Activated gamma-delta T cell treated with Interleukin-2 at 50 U/mL for 16 hours (primary cell): Measurements from ENCODE around the gene DYSF.

Experiments
- DNase-seq: peaks from one replicate; pipeline ENCODE4 v3.0.0-alpha.2; 2020

The DYSF gene

DNA sequence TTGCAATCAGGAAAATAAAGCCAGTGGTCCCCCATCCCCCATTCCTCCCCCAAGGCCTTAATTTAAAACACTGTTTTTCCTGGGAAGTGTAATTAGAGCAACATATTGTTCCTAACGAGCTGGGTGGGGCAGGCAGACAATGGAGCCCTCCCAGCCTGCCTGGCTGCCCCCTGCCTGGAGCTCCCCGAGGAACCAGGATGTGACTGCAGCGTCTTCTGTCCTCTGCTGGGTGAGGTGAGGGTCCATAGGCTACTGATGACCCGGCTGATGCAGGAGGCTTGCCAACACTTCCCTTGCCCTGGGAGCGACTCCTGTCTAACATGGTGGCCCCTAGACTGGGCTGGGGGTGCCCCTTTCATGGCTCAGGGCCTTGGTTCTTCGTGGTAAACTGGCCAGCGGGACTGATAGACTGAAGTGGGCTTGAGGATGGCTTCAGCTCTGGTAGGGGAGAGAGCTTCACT lies 152.4 kb downstream of the DYSF start:
- DNase-seq = no peak

DNA sequence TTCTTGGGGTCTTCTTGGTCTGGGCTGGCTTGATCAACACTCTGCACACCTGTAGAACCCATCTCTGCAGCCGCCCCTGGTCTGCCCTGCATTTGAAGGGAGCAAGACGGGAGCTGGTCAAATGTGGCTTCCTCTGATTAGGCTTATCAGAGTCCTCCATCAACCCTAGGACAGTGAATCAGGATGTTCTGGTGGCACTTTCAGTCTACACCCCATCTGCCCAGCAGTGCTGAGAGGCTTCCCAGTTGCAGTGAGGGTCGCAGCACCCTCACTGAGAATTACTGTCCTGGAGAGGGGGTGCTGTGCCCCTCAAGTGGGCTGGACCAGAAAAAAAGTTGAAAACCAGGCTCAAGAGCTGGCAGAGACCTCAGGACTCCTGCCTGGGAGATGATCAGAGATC lies 152.9 kb downstream of the DYSF start:
- no peak for DNase-seq

DNA sequence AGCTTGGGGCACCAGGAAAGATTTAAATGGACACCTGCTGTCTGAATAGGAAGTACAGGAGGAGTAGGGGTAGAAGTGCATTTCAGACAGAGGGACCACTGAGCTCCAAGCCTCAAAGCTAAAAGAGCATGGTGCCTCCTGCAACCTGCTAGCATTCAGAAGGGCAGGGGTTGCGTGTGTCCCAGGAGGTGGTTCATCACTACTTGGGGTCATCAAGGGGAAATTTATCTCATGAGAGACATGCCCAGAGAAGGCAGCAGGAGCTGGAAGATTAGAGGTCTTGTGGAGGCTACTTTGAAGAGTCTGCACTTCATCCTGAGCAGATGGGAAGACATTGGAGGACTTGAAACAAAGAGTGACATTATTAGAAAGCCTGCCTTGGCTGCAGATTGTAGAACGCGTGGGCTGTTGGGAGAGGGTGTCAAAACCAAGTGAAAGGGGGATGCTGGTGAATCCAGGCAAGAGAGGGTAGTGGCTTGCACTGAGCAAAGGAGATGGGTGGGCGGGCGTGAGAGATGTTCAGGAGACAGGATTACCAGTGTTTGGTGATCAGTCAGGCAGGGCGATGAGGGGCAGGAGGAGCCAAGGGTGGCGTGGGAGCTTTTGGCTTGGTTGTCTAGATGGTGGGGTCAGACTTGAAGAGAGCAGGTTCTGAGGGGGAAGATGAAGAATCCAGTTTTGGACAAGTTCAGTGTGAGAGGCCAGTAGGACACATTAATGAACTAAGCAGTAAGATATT lies 154.0 kb downstream of the DYSF start:
- DNase-seq = no peak

DNA sequence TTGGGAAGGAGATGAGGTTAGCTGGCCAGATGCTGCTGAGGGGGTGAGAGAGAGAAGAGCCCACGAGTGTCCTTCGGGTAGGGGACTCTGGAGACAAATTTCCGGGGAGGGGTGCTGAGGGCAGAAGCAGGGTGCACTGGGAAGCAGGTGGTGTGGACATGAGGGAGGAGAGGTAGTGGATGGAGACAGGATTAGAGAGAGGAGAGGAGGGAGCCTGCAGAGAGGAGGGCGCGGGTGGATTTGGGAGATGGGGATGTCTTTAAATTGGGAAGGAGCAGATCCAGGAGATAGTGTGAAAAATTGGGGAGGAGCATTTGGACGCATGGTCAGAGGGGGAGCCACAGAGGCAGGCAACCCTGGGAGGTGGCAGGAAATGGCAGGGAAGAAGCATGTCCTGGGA lies 154.7 kb downstream of the DYSF start:
- no peak for DNase-seq

DNA sequence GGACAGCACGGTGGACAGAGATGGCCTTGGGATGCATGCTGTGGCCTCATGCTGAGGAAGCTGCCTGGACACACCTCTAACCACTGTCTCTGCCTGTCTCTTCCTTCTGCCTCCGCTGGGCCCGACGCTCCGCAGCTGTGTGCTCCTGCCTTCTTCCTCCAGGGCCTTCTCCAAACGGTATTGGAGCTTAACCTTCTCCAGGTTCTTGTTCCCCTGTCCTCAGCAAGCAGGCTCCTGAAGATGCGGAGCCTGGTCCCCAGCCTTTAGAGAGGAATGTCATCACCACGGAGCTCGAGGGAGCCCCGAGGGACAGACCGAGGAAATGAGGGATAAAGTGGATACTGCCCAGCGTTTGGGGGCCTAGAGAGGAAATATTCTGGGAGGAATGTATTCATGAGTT lies 155.1 kb downstream of the DYSF start:
- DNase-seq = no peak

DNA sequence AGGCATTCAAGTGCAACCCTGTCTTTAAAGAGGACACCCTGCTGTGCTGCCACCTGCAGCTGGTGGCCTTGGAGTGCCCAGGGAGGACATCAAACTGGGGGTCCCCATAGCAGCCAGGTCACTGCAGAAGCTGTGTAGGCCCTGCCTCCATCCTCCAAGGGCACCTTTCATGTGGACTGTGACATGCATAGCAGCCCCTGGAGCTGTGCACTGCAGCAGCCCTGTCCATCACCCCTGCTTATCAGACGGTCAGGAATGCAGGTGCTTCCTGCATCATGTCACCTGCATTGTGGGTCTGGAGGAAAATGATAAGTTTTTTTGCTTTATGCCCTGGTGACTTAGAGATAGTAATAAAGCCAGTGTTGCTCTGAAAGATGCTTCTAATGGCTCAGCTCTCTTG lies 155.7 kb downstream of the DYSF start:
- no peak for DNase-seq

DNA sequence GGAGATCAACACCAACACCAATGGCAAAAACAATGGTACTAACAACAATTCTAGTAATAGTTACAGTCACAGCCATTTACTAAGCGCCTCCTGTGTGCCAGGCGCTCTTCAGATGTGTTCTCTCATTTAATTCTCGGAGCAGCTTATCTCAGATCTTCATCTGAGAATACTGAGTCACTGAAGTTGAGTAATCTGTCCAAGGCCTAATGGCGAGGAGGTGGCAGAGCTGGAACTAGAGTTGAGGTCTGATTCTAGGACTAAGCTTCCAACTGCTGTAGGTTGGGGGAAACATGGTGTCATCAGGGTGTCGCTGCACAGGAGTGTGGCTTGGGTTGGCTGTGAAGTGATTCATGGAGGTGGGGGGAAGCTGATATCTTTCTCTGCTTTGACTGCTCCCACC lies 156.1 kb downstream of the DYSF start:
- no peak for DNase-seq

DNA sequence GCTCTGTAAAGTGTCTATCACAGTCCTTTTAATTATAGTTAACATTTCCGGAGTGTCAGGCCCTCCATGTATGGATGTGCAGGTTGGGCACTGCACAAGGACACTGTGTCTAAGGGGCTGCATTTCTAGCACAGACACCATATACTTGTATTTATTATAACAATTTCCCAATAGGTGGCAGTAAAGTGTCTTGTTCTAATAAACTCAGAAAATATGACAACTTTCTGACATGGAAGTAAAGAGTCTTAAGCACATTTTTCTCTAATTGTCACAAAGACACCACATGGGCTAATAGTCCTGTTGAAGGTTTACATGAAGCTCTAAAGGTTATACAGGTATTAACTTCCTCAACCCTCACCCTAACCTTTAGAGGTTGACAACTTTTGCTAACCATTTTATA lies 156.6 kb downstream of the DYSF start:
- no peak for DNase-seq

DNA sequence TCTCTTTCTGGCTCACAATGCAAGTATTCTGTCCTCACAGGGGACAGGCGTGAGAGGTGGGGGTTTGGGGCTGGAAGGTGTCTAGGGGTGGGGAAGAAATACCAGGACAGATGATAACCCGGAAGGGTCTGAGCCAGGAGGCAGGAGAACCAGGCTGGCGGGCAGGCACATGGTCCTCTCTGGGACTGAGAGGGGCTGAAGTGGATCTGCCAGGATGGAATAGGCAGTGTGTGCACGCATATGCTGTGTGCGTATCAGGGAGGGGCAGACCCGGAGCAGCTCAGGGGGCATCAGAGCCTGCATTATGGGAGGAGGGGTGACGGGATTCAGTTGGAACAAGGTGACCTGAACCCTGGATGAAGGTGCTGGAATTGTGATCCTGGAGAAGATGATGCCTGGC lies 157.3 kb downstream of the DYSF start:
- no peak for DNase-seq

DNA sequence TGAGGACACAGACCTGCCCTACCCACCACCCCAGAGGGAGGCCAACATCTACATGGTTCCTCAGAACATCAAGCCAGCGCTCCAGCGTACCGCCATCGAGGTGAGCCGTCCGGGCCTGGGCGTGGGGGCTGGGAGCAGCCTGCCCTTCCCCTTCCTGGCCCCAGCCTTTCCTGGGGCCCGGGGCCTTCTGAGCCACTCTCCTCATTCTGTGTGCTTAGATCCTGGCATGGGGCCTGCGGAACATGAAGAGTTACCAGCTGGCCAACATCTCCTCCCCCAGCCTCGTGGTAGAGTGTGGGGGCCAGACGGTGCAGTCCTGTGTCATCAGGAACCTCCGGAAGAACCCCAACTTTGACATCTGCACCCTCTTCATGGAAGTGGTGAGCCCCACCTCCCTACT lies 157.9 kb downstream of the DYSF start:
- DNase-seq = no peak

DNA sequence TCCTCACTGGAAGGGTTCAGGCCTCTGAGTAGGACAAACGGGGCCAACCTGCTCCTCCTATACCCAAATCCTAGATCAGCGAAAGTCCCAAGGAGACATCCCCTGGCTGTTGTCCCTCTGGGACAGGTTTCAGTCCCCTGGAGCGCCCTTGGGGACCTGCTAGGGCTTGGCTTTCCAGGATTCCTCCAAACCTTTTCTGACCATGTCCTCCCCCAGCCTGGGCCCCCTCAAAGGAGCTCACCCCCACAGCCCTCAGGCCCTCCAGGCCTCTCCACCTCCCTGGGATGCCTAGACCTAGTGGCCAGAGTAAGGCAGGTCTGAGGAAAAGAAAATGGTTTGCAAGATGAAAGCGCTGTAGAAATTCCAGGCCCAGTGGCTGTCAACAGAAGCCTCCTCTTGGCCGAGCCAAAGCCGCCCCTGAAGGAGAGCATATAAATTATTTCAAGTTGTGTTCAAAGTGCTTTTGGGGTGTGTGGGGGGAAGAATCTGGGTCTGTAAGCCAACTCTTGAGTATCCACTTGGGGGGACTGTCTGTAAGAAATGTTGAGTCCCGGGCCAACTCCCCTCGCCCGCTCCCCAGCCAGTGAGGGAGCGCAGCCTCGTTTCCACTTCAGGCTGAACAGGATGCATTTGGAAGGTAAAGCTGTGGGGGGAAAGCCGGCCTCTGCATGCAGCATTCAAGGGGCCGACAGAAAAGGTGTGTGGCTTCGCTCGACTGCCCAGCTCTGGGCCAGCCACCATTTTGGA lies 158.6 kb downstream of the DYSF start:
- no peak for DNase-seq

DNA sequence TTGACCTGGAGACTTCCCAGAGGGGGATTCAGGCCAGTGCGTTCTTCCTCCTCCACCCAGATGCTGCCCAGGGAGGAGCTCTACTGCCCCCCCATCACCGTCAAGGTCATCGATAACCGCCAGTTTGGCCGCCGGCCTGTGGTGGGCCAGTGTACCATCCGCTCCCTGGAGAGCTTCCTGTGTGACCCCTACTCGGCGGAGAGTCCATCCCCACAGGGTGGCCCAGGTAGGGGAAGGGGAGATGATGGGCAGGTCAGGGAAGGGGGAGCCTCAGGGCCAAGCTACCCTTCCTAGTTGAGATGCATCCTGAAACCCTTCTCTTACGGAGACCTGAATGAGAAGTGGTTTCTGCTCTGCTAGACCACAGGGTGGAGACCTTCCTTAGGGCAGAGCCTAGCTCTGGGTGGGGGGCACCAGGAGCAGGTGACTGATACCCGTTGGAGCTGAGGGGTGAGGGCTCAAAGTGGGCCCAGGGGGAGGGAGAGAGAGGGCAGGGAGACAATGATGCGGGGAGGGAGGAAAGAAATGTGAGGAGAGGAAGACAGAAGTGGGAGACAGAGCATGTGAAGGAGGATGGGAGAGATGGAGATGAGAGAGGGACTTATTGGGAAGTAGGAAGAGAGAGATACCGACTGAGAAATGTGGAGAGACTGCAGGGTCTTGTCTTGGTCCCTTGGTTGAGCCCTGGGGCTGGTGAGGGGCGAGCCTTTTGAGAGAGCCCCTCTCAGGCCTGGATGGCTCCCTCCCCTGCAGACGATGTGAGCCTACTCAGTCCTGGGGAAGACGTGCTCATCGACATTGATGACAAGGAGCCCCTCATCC lies 159.4 kb downstream of the DYSF start:
- DNase-seq = no peak

DNA sequence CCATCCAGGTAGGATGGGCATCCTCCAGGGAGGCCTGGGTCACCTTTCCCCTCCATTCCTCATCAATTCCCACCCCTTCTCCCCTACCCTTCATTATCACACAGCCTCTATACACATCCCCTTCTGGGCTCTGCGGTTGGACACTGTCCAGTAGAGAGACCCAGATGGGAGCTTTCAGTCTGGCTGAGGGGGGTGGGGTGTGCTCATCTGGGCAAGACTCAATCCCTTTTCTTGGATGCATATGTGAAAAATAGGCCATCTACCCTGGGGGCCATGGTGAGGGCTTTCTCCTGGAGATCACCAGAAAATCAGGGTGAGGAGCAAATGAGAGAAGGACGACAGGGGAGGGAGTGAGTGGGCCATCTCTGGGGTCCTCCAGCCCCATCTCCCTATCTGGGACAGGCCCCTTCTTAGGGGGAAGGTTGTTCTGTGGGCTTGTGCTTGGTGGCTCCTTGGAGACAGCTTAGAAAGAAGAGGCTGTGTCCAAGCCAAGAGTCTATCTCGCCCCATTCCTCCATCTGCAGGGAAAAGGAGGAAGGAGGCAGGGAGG lies 160.1 kb downstream of the DYSF start:
- no peak for DNase-seq

DNA sequence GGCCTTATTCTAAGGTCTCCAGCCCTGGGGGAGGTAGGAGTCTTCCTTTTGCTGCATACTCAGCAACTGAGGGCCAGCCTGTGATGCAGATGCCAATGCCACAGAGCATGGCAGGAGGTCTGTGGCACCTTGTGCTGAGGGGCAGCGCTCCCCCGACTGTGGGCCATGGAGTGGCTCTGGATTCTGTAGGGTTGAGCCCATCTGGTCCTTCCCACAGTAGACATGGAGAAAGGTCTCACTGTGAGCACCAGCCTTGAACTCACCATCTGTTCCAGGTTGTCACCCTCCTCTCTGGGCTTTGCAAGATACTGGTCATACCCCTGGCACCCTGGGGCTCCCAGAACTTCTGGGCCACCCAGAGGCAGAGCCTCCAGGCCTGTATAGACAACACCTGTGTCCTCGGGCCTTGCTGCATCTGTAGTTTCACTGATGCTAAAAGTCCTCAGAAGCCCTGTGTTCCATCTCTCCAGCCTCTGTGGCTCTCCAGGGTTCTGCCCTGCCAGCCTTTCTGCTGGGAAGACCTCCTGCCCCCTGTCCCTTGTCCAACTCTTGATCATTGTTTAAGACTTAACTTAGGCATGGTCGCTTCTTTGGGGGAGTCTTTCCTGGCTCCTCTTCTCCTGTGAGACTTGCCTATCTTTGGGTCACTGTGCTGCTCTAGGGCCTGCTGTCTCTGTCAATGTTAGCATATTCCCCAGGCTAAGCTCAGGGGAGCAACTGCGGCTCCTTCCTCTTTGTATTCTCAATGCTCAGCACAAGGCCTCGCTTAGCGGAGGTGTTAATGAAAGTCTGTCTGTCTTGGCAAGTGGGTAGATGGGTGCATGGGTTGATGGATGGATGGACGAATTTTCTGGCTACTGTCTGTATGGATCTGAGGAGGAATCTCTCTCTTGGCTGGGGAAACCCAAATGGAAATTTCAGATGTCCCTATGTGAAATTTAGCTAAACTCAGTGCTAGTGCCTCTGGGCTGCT lies 160.9 kb downstream of the DYSF start:
- DNase-seq = no peak

DNA sequence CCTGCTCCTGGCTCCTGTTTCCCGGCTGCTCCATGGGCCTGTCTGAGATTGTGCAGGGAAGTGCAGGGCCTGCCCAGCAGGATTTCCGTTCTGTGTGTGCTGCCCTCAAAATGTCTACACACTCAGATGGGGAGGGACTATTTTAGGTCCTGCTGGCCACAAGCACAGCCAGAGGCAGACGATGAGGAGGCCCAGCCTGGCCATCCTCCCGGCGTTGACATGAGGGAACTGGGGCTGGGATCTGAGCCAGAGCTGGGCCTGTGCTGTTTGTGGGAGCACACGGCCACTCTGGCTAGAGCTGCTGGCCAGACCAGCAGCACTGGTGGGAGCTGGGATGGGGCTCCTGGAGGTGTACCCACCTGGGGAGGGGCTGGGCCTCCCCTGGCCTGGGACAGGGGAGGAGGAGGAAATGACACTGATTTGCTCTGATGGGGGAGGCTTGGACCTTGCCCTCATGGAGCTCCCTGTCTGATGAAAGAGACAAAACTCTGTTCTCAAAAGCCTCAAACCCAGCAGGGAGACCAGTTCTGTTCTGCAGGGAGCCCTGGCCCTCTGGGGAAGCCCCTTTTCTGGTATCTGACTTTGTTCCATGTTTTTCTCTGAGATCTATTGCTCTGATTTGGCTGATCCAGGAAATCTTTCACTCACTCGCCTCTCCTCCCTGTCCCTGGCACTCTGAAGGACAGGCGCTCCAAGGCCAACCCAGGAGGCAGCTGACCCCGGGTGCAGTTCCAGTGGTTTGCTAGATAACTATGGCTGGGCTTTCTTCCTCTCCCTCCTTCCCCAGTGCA lies 161.8 kb downstream of the DYSF start:
- no peak for DNase-seq

DNA sequence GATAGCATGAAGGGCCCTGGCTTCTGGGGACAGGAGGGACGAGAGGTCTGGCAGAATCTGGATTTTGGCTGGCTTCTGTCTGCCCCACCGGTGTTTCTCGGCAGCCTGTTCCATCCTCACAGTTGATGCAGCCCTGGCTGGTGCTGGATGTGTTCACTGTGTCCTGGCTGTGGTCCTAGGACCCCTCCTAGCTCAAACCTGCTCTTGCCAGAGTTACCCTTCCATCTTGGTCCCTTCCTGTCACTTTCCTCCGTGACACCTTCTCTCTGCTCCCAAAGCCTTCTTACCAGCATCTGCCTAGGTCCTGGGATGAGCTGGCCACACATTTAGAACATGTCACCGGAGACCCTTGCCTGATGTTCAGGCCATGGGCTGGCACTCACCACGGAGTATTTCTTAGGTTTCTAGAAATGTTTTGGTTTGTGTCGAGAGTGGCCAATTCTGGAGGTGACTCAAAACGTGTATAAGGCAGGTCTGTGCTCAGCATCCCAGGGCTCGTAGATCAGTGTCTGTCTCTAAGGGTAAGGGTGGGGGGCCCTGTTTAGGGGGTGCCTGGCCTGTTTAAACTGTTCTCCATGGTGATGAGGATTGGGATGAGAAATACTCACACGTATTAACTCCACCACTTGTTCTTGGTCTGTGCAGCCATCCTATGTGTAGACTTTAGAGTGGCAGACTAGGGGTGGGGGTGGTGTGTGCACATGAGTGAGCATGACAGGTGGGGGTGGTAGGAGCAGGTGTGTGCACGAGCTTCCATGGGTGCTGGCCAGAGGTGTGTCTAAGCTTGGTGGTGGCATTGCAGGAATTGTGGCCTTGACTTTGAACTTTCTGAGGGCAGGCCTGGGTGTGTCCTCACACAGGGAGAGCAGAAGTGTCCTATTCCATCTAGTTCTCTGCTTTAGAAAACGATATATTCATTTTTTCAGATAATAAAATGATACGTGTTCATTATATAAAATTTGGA lies 162.7 kb downstream of the DYSF start:
- DNase-seq = no peak

DNA sequence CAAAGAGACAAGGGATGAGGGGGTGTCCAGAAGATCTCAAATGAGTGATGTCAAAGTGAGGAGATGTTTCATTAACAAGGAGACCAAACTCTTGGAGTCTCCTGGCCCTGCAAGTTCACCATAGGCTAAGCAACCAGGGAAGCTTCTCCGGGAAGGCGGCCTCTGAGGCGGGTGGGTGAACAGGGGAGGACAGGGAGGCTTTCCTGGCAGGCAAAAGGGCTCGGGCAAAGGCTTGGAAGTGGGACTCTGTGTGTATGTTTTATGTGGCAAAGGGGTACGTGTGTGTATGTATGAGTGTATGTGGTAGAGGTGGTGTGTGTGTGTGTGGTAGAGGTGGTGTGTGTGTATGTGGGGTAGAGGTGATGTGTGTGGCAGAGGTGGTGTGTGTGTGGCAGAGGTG lies 163.9 kb downstream of the DYSF start:
- DNase-seq = no peak

DNA sequence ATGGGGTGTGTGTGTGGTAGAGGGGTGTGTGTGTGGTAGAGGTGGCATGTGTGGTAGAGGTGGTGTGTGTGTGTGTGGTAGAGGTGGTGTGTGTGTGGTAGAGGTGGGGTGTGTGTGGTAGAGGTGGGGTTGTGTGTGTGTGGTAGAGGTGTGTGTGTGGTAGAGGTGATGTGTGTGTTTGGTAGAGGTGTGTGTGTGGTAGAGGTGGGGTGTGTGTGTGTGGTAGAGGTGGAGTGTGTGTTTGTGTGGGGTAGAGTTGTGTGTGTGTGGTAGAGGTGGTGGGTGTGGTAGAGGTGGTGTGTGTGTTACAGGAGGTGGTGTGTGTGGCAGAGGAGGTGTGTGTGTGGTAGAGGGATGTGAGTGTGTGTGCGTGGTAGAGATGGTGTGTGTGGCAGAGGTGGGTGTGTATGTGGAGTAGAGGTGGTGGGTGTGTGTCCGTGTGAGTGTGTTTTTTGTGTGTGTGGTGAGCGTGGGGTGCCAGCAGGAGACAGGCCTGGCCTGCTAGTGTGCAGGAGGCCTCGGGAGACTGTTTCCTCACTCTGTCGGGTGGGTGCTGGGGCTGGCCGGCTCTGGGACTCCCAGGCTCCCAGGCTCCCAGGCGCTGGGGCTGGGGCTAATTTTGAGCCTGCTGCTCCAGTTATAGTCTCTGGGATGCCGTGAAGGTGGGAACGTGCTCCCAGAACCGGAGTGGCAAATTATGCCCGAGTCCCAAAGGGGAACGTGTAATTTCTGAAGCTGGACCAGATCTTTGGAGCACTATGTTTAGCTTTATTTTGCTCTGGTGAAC lies 165.2 kb downstream of the DYSF start:
- no peak for DNase-seq

DNA sequence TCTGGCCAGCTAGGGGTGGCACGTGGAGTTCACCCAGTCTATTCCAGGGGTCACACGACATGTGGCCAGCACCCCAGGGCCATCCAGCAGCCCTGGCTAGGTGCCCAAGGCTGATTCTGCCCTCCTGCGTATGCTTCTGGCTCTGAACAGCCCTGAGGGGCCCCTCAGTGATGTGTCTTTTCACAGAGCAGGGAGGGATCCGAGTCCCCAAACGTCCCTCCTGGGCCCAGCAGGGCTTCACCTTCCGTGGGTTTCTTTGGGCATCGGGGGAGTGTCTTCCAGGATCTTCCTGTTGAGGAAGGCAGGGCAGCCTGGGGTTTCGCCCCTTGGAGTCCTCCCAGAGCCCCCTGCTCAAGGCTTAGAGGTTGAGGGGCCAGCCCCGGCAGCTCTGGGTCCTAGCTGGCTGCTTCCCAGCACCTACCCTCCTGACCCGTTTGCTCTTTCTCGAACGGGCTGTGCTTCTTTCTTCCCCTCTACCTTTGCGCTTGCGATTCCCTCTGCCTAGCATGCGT lies 165.9 kb downstream of the DYSF start:
- DNase-seq = no peak
